Neuronal stem cell (in vitro differentiated cells): ENCODE measurements around the gene AMDHD2.

Experiments used
- DNase-seq: peaks from one replicate; pipeline ENCODE4 v3.0.0-alpha.2; 2013; ENCODE audit warnings: low spot score
- H2AFZ ChIP-seq: one replicate; pipeline ENCODE4 v1.6.1; 2013; ENCODE audit warnings: mild to moderate bottlenecking, low read length, inconsistent platforms
- H2AK5ac ChIP-seq: 2 replicates; pipeline ENCODE4 v1.6.1; 2013; ENCODE audit warnings: low read depth, mild to moderate bottlenecking, inconsistent platforms, low read length, moderate library complexity, mixed read lengths
- H2BK120ac ChIP-seq: 2 replicates; pipeline ENCODE4 v1.6.1; 2013; ENCODE audit warnings: low read depth, mild to moderate bottlenecking, inconsistent platforms, low read length, moderate library complexity, mixed read lengths
- H2BK12ac ChIP-seq: one replicate; pipeline ENCODE4 v1.6.1; 2013; ENCODE audit warnings: low read length, inconsistent platforms
- H2BK15ac ChIP-seq: 2 replicates; pipeline ENCODE4 v1.6.1; 2013; ENCODE audit warnings: mild to moderate bottlenecking, low read length, inconsistent platforms, mixed read lengths
- H2BK5ac ChIP-seq: one replicate; pipeline ENCODE4 v1.6.1; 2013; ENCODE audit warnings: inconsistent platforms, mild to moderate bottlenecking, low read length, moderate library complexity
- H3K14ac ChIP-seq: one replicate; pipeline ENCODE4 v1.6.1; 2013; ENCODE audit warnings: low read length, inconsistent platforms
- H3K18ac ChIP-seq: 2 replicates; pipeline ENCODE4 v1.6.1; 2013; ENCODE audit warnings: low read length, inconsistent platforms
- H3K23ac ChIP-seq: 2 replicates; pipeline ENCODE4 v1.6.1; 2013; ENCODE audit warnings: low read depth, mild to moderate bottlenecking, mixed read lengths, low read length, inconsistent platforms; ENCODE audit not compliant: poor library complexity
- H3K27ac ChIP-seq: replicated peaks from 3 replicates; pipeline ENCODE4 v1.5.1; 2013; ENCODE audit warnings: low read length, inconsistent platforms
- H3K27me3 ChIP-seq, 3 experiments: 2 replicates each; pipeline ENCODE4 v1.6.1; 2013; ENCODE audit warnings: low read length in 3 of 3, mild to moderate bottlenecking in 2 of 3, inconsistent platforms in 1 of 3, low read depth in 1 of 3, mixed read lengths in 1 of 3, moderate library complexity in 1 of 3; ENCODE audit not compliant: control insufficient read depth in 3 of 3, insufficient read depth in 3 of 3
- H3K36me3 ChIP-seq, 2 donors: replicated peaks in 1 of 2; 2 replicates each; pipeline ENCODE4 v1.6.1; 2013; ENCODE audit warnings: low read length in 2 of 2; ENCODE audit not compliant: control insufficient read depth in 2 of 2, insufficient read depth in 2 of 2
- H3K4ac ChIP-seq: 2 replicates; pipeline ENCODE4 v1.6.1; 2013; ENCODE audit warnings: inconsistent platforms, mild to moderate bottlenecking, low read length, moderate library complexity
- H3K4me1 ChIP-seq, 2 donors: 1 replicate in 1 of 2; 2 replicates in 1 of 2; pipeline ENCODE4 v1.6.1; 2013; ENCODE audit warnings: low read length in 2 of 2, low read depth in 1 of 2; ENCODE audit not compliant: control insufficient read depth in 2 of 2, insufficient read depth in 1 of 2
- H3K4me2 ChIP-seq: one replicate; pipeline ENCODE4 v1.6.1; 2013; ENCODE audit warnings: mild to moderate bottlenecking, low read length, inconsistent platforms; ENCODE audit not compliant: insufficient read depth, poor library complexity, severe bottlenecking
- H3K4me3 ChIP-seq, 2 donors: 2 replicates each; pipeline ENCODE4 v1.5.1; 2013; ENCODE audit warnings: low read length in 2 of 2, mild to moderate bottlenecking in 2 of 2, inconsistent platforms in 1 of 2, moderate library complexity in 1 of 2
- H3K79me1 ChIP-seq: one replicate; pipeline ENCODE4 v1.6.1; 2013; ENCODE audit warnings: low read depth, mild to moderate bottlenecking, inconsistent platforms, low read length, moderate library complexity
- H3K9ac ChIP-seq: one replicate; pipeline ENCODE4 v1.6.1; 2013; ENCODE audit warnings: mild to moderate bottlenecking, low read depth, low read length, inconsistent platforms; ENCODE audit not compliant: poor library complexity
- H3K9me3 ChIP-seq, 2 donors: replicated peaks in 1 of 2; 2 replicates each; pipeline versions ENCODE3 to v1.6.1; 2013; ENCODE audit warnings: low read length in 2 of 2, mild to moderate bottlenecking in 2 of 2, inconsistent platforms in 1 of 2, low read depth in 1 of 2, mixed read lengths in 1 of 2, moderate library complexity in 1 of 2; ENCODE audit not compliant: control insufficient read depth in 2 of 2, insufficient read depth in 1 of 2
- H4K8ac ChIP-seq: one replicate; pipeline ENCODE4 v1.6.1; 2013; ENCODE audit warnings: low read depth, mild to moderate bottlenecking, inconsistent platforms, low read length, moderate library complexity
- H4K91ac ChIP-seq: one replicate; pipeline ENCODE4 v1.6.1; 2013; ENCODE audit warnings: low read length, low read depth, mild to moderate bottlenecking, inconsistent platforms; ENCODE audit not compliant: poor library complexity
- WGBS, 2 donors: extraction: QIAGEN DNeasy Blood & Tissue Kit; methylation state at CpG; one replicate each; pipeline ENCODE4 v1.1.7; 2013; ENCODE audit warnings: missing lambda C conversion rate in 2 of 2, mixed read lengths in 1 of 2; ENCODE audit not compliant: insufficient read length in 2 of 2, insufficient replicate concordance in 1 of 2; ENCODE audit errors: extremely low coverage in 2 of 2; 5-methylcytosine and 5-hydroxymethylcytosine counted together

Gene AMDHD2

DNA sequence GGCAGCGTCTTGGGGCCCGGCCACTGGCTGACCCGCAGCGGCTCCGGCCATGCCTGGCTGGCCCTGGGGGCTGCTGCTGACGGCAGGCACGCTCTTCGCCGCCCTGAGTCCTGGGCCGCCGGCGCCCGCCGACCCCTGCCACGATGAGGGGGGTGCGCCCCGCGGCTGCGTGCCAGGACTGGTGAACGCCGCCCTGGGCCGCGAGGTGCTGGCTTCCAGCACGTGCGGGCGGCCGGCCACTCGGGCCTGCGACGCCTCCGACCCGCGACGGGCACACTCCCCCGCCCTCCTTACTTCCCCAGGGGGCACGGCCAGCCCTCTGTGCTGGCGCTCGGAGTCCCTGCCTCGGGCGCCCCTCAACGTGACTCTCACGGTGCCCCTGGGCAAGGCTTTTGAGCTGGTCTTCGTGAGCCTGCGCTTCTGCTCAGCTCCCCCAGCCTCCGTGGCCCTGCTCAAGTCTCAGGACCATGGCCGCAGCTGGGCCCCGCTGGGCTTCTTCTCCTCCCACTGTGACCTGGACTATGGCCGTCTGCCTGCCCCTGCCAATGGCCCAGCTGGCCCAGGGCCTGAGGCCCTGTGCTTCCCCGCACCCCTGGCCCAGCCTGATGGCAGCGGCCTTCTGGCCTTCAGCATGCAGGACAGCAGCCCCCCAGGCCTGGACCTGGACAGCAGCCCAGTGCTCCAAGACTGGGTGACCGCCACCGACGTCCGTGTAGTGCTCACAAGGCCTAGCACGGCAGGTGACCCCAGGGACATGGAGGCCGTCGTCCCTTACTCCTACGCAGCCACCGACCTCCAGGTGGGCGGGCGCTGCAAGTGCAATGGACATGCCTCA, 48.3 kb upstream of the AMDHD2 start:
- H3K27me3 ChIP-seq = peaks cover 0 to 24% (median 0%) of the 10 kb centered on the region in 3 experiments

DNA sequence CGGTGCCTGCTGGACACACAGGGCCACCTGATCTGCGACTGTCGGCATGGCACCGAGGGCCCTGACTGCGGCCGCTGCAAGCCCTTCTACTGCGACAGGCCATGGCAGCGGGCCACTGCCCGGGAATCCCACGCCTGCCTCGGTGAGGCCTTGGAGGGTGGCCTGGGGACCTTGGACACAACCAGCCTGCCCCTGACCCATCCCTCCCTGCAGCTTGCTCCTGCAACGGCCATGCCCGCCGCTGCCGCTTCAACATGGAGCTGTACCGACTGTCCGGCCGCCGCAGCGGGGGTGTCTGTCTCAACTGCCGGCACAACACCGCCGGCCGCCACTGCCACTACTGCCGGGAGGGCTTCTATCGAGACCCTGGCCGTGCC, 47.7 kb upstream of the AMDHD2 start:
- Histone ChIP-seq H3K18ac (peak overlapping the region; percentile 98), H3K23ac (peak overlapping the region; percentile 93), H3K4ac (peak overlapping the region; percentile 89), H3K36me3 (no peaks in the 10 kb centered on the region), H3K4me1 (peaks cover 35 to 40% of the 10 kb centered on the region in 2 donors), H2BK120ac (peak overlapping the region; percentile 96), H3K9me3 (no peaks in the 10 kb centered on the region), H2BK12ac (peak overlapping the region; percentile 14), H4K8ac (peak overlapping the region; percentile 65), H3K9ac (peak overlapping the region; percentile 84), H2AK5ac (peak overlapping the region; percentile 100), H3K79me1 (peaks cover 11% of the 10 kb centered on the region), H3K27me3 (peaks cover 0 to 24% (median 0%) of the 10 kb centered on the region in 3 experiments), H2AFZ (no peak overlapping the region), H2BK15ac (peak overlapping the region; percentile 87), H3K14ac (peak overlapping the region; percentile 94), H3K27ac (no peak overlapping the region), H2BK5ac (no peak overlapping the region), H3K4me2 (no peak overlapping the region), H4K91ac (no peak overlapping the region), H3K4me3 (no peak overlapping the region)
- no peak for DNase-seq
- no CpG with 5 or more reads among the region's 27 CpGs for WGBS, 2 donors

More for the DNA sequence above, 48.3 kb upstream of the AMDHD2 start:
- DNase-seq = no peak
- H3K9ac ChIP-seq = peak overlapping the region; percentile 84
- peak overlapping the region; percentile 89 for H3K4ac ChIP-seq
- H3K23ac ChIP-seq = peak overlapping the region; percentile 98
- no peak overlapping the region for H4K91ac ChIP-seq
- H3K14ac ChIP-seq = peak overlapping the region; percentile 94
- peak overlapping the region; percentile 62 for H3K4me2 ChIP-seq
- H2AFZ ChIP-seq = peak overlapping the region; percentile 90
- WGBS, 2 donors = no CpG with 5 or more reads among the region's 61 CpGs
- H2BK12ac ChIP-seq = peak overlapping the region; percentile 14
- peak overlapping the region; percentile 87 for H2BK15ac ChIP-seq
- peak overlapping the region; percentile 65 for H4K8ac ChIP-seq
- H3K18ac ChIP-seq = peak overlapping the region; percentile 98
- peaks cover 11% of the 10 kb centered on the region for H3K79me1 ChIP-seq
- peaks cover 35 to 43% of the 10 kb centered on the region in 2 donors for H3K4me1 ChIP-seq
- H2BK5ac ChIP-seq = peak overlapping the region; percentile 87
- peak overlapping the region; percentile 45 to 70 for H3K4me3 ChIP-seq
- H3K9me3 ChIP-seq = no peaks in the 10 kb centered on the region
- peak overlapping the region; percentile 35 for H3K27ac ChIP-seq
- H3K36me3 ChIP-seq = no peaks in the 10 kb centered on the region
- H2BK120ac ChIP-seq = peak overlapping the region; percentile 96
- H2AK5ac ChIP-seq = peak overlapping the region; percentile 100

DNA sequence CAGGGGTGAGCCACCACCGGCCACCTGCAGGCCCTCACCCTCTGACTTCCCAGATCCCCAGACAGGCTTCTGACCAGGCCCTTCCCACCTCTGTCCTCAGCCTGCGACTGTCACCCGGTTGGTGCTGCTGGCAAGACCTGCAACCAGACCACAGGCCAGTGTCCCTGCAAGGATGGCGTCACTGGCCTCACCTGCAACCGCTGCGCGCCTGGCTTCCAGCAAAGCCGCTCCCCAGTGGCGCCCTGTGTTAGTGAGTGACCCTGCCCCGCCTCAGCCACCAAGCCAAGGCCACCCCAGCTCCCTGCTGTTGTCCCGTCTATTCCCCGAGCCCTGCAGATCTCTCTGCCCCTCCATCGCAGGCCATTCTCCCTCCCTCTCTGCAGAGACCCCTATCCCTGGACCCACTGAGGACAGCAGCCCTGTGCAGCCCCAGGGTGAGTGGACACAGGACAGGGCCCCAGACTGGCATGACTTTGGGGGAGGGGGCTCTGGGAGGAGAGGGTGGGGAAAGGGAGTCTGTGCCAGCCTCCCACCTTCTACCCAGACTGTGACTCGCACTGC, 47.2 kb upstream of the AMDHD2 start:
- Histone ChIP-seq H3K18ac (peak overlapping the region; percentile 49), H3K36me3 (no peaks in the 10 kb centered on the region), H2AK5ac (peak overlapping the region; percentile 100), H4K8ac (no peak overlapping the region), H3K4me1 (peaks cover 35 to 40% of the 10 kb centered on the region in 2 donors), H3K9me3 (no peaks in the 10 kb centered on the region), H2BK12ac (no peak overlapping the region), H2BK5ac (no peak overlapping the region), H3K4ac (no peak overlapping the region), H3K23ac (peak overlapping the region; percentile 93), H2AFZ (no peak overlapping the region), H3K9ac (peak overlapping the region; percentile 99), H3K27me3 (peaks cover 0 to 24% (median 0%) of the 10 kb centered on the region in 3 experiments), H2BK120ac (peak overlapping the region; percentile 96), H3K4me2 (peak overlapping the region; percentile 94), H3K14ac (peak overlapping the region; percentile 25), H4K91ac (no peak overlapping the region), H3K79me1 (peaks cover 9% of the 10 kb centered on the region), H2BK15ac (no peak overlapping the region), H3K27ac (no peak overlapping the region), H3K4me3 (peak overlapping the region in 1 of 2 donors; percentile 13)
- no CpG with 5 or more reads among the region's 14 CpGs for WGBS, 2 donors
- no peak for DNase-seq

DNA sequence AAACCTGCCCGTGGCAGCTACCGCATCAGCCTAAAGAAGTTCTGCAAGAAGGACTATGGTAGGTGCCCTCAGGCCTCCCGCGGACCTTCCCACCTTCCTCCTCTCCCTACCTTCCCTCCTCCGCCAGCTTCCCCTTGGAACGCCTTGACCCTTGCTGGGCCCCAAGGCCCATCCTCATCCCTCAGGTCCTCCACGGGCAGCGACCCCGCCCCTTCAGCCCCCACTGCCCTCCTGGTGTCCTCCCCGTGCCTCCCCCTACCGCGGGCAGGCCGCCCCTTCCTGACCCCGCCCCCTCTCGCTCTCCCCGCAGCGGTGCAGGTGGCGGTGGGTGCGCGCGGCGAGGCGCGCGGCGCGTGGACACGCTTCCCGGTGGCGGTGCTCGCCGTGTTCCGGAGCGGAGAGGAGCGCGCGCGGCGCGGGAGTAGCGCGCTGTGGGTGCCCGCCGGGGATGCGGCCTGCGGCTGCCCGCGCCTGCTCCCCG, 46.7 kb upstream of the AMDHD2 start:
- no peak overlapping the region for H2BK12ac ChIP-seq
- H2AFZ ChIP-seq = peak overlapping the region; percentile 93
- peak overlapping the region in 1 of 2 donors; percentile 72 for H3K4me3 ChIP-seq
- H3K4me2 ChIP-seq = peak overlapping the region; percentile 94
- no peak overlapping the region for H2BK5ac ChIP-seq
- peak overlapping the region; percentile 87 for H3K18ac ChIP-seq
- peaks cover 0 to 24% (median 0%) of the 10 kb centered on the region in 3 experiments for H3K27me3 ChIP-seq
- H3K9me3 ChIP-seq = no peaks in the 10 kb centered on the region
- DNase-seq = no peak
- H2AK5ac ChIP-seq = peak overlapping the region; percentile 37
- H2BK120ac ChIP-seq = no peak overlapping the region
- peak overlapping the region; percentile 99 for H3K9ac ChIP-seq
- H3K14ac ChIP-seq = peak overlapping the region; percentile 71
- peak overlapping the region; percentile 76 for H3K4ac ChIP-seq
- H4K8ac ChIP-seq = no peak overlapping the region
- peaks cover 31 to 37% of the 10 kb centered on the region in 2 donors for H3K4me1 ChIP-seq
- H3K79me1 ChIP-seq = peaks cover 13% of the 10 kb centered on the region
- no peak overlapping the region for H3K27ac ChIP-seq
- no peak overlapping the region for H2BK15ac ChIP-seq
- peak overlapping the region; percentile 72 for H4K91ac ChIP-seq
- H3K23ac ChIP-seq = no peak overlapping the region
- H3K36me3 ChIP-seq = no peaks in the 10 kb centered on the region
- no CpG with 5 or more reads among the region's 49 CpGs for WGBS, 2 donors
